Tongue (tissue), 2 donors: Measurements from ENCODE around the gene VRK3. TPM values are rescaled to one million over a fixed set of nuclear protein-coding genes. Genes with fewer than 3 reads are reported as not detected.
A peak's percentile ranks its signal among the peaks of the same experiment; 100 is the strongest.

Experiments used
- DNase-seq: peaks from one replicate; pipeline ENCODE4 v3.0.0-alpha.2; 2015
- total RNA-seq: library from RNA; depleted of rRNA; stranded (reverse); fragments of >200 nt; gene quantifications from one replicate; pipeline ENCODE4 v1.2.3, GENCODE V29; 2014

Gene VRK3
- total RNA-seq, 1 donor from 2014 or later = 23.2 TPM

DNA sequence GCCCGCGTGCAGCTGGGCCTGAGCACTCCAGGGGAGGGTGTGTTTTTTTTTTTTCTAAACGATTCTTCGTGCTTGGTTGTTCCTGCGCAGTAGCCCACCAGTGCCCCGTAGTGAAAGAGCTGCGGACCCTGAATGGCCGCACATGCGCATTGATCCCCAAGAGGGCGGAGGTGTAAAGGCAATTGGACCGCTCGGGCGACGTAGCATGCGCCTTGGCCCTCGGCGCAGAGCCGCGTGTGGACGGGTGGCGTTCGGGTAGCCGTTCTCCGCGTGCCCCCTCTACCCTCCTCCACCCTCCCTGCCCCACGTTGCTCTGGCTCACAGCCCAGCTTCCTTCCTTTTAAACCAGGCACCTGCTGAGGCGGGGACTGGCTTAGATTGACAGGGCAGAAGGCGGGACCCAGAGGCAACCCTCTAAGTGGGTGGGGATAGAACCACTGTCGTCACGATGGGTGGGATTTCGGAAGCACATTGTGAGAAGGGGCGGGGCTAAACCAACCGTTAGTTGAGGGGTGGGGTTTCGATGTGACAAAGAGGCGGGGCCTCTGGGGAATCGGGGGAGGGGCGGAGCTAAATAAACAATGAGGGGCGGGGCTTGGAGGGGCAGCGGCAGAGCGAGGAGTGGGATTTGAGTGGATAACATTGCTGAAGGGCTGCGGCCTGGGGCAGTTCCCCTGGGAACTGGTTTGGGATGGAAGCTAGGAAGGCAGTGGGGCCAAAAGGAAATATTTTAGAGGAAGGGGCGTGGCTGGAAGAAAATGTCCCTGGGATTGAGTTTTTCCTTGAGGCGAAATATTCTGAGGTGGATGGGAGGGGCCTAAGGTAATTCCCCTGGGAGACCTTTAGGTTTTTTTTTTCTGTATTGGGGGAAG lies 95.3 kb downstream of the VRK3 start:
- peak; percentile 97 for DNase-seq

DNA sequence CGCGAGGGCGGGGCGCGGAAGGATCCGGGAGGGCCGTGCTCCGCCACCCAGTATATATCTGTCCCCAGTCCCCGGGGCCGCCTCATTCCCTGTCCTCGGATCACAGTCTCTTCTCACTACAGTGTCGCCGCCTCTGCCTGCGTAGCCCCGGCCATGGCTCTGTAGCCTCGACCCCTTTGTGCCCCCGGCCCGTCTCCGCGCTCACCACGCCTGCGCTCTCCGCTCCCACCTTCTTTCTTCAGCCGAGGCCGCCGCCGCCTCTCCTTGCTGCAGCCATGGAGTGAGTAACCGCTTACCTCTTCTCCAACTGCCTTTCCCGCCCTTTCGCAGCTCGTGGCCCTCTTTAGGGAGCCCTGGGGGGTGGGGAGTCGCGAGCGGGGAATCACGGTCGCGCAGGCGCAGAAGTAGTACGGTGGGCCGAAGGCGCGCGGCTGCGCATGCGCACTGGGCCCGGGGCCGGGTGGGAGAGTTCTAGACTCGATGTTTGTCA lies 96.0 kb downstream of the VRK3 start, which contains the start of the genes ATF5 and NUP62:
TSS of gene ATF5 (plus strand) at position 85 of the 490 bp plus-strand sequence. CDS start 1,646 bp downstream, outside the sequence.
TSS of gene NUP62 (minus strand) at position 384 of the 490 bp plus-strand sequence. CDS start 19,697 bp downstream, outside the sequence.
- peak; percentile 98 for DNase-seq

DNA sequence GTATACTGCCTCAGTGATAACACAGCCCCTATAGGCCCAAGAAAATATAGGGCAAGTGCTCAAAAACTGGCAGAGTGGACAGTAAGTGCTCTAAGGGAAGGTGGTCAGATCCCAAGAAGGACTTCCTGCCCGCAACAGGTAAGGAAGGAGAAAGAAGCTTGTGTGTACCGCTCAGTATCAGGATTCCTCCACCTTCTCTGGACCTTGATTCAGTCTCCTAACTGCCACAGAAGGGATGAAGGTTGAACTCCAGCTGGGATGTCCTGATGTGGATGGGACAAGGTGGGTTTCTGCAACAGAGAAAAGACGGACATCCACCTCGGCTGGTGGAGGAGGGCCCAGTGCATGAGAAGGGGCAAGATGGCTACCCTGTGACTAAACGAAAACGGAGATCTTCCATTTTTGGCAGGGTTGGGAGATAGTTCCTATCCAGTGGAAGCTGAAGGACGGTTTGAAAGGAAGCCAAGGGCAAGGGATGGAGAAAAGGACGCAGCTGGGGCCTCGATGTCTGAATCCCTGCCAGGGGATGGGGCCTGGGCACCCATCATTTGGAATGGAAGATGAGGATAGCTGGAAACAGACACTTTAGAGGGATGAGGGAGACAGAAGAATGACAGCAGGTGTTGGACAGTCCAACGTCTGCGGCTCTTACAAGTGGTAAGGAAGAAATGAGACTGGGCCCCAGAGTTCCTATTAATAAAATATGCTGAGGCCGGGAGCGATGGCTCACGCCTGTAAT lies 97.5 kb downstream of the VRK3 start:
- peak; percentile 52 for DNase-seq

DNA sequence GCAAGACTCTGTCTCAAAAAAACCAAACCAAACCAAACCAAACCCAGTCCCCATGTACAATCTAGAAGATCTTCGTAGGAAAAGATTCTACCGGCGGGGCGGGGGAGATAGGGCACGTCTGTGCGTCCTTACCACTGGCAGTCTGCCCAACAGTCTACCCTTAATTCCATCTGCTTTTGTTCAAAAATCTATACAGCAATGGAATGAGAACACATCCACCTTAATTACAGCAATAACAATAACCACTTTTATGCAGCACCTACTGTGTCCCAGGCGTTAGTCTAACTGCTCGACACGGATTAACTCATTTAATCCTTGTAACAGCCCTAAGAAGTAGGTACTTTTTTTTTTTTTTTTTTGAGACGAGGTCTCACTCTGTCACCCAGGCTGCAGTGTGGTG lies 98.7 kb downstream of the VRK3 start:
- DNase-seq = no peak

Other genes with a start within 250 kb of the VRK3 start
- gene FUZ, start 212.1 kb downstream of the VRK3 start, total RNA-seq = 25.7 TPM
- gene MED25, start 207.1 kb downstream of the VRK3 start, total RNA-seq = 38.2 TPM
- gene PTOV1, start 174.2 kb downstream of the VRK3 start, total RNA-seq = 78.4 TPM
- gene PNKP, start 157.8 kb downstream of the VRK3 start, total RNA-seq = 23.1 TPM
- gene AKT1S1, start 148.0 kb downstream of the VRK3 start, total RNA-seq = 4.5 TPM
- gene TBC1D17, start 147.7 kb downstream of the VRK3 start, total RNA-seq = 11.9 TPM
- not detected for gene IL4I1, start 128.5 kb downstream of the VRK3 start, total RNA-seq
- 3.6 TPM for gene ATF5, start 96.2 kb downstream of the VRK3 start, total RNA-seq
- 33.1 TPM for gene NUP62, start 95.9 kb downstream of the VRK3 start, total RNA-seq
- gene SIGLEC11, start 64.2 kb downstream of the VRK3 start, total RNA-seq = 0.92 TPM
- 14.9 TPM for gene ZNF473, start 633 bp upstream of the VRK3 start, total RNA-seq
- not detected for gene IZUMO2, start 137.9 kb upstream of the VRK3 start, total RNA-seq
- gene MYH14, start 178.2 kb upstream of the VRK3 start, total RNA-seq = 60.6 TPM